GM19395 (cell line): ENCODE data around the gene RAB27B.

ENCODE experiments used
- ATAC-seq: cut with Tn5 transposase; IDR thresholded peaks from one replicate; pipeline ENCODE4 v1.9.1; 2021; ENCODE audit warnings: mild to moderate bottlenecking, moderate library complexity; ENCODE audit not compliant: unreplicated experiment

The RAB27B gene

DNA sequence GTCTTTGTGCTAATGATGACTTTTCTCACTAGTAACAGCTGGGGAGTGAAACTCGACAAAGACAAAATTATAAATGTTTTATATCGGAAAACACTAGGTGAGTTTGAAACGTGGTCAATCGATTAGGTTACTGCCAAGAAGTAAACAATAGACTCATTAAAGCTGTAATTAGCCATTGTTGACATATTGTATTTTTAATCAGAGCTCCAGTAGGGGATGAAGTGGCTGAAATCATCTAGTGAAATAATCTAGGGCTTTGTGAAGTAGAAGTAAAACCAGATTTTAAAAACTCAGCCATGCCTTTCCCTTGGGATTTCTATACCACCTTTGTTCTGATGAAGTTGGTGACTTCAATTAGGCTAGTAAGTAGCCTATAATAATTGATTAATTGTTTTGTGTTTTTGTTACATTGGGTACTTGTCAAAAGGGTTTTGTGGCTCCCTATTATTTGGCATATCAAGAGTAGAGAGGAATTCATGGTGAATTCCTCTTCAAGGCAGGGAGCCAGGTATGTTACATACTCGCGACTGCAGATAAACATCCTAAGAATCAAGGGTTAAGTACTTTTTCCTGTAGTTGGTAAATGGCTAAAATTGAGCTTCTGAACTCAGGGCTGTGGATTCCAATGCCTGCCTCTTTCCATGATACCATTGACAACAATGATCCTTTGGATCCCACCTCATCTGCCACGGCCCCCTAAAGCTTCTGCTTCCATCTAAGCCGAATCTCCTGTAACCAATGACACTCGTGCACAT, 31.6 kb downstream of the RAB27B start:
- ATAC-seq = no peak

DNA sequence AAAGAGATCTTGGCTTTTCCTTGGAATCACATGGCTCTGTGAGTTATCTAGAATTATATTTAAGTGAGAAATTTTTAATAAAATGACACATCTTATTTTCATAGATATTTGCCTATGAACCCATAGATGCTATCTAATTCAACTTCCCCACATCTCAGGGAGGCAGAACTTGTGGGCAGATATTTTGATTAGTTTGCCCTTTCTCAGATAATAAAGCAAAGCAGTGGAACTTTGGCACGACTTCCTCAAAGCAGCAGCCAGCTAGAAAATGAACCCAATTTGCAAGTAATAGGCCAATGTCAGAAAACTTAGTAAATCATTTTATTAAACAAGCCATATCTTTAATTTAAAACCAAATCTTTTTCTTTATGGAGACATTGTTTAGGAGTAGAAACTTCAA, 32.7 kb downstream of the RAB27B start:
- ATAC-seq = no peak

GRCh38 chr18:54867131-54867530, 38.9 kb downstream of the RAB27B start:
- ATAC-seq = no peak

DNA sequence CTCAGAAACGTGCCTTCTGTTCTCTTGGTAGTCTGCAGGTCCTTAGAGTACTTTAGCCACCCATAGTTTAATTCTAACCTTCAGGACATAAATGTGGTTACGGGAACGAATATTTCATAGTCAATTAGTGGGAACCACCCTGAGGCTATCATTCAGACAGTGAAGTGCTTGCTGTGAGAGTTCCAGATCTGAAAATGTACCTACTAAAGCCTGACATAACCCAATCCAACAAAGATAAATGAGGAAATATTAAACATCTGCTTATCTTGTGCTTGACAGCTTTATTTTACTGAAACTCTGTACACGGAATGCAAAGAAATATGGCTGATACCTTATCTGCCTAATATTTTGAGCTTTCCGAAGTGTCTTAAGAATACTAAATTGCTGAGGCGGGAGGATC, 43.0 kb downstream of the RAB27B start:
- ATAC-seq = no peak

DNA sequence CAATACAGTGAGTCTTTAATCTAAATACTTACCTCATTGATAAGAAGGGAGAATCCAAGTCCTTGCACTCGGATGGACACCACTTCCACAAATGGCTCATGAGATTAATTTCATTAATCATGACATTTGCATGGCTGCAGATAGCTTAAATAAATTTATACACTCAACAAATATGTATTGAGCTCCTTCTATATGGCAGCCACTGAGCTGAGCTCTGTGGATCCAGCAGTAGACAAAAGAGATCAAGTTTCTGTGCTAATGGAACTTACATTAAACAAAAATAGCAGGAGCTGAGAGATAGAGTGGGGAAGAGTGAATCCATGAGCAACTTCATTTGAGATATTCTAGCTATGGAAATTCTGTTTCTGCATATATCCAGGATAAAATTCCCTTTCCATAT, 44.4 kb downstream of the RAB27B start:
- ATAC-seq = no peak

DNA sequence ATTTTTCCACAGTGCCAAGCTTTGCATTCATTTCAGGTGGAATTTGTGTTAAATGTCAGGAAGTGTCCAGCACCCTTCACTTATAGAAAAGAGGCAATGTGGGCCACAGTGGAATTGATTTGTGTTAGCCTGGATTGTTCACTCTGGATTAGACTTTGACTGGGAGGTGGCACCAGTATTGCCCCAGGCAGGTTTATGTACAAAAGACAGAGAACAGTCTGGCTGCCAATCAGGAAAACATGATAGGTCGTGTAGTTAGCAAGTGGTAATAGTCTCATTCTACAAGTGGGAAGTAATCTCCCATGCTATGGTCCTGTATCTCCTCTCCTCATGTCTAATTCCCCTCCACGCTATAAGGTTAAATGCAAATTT, 45.6 kb downstream of the RAB27B start:
- no peak for ATAC-seq

- ATAC-seq = no peak
Observed at GRCh38 chr18:54875063-54875462, 46.8 kb downstream of the RAB27B start.

- ATAC-seq = no peak
Observed at GRCh38 chr18:54877076-54877475, 48.8 kb downstream of the RAB27B start.

DNA sequence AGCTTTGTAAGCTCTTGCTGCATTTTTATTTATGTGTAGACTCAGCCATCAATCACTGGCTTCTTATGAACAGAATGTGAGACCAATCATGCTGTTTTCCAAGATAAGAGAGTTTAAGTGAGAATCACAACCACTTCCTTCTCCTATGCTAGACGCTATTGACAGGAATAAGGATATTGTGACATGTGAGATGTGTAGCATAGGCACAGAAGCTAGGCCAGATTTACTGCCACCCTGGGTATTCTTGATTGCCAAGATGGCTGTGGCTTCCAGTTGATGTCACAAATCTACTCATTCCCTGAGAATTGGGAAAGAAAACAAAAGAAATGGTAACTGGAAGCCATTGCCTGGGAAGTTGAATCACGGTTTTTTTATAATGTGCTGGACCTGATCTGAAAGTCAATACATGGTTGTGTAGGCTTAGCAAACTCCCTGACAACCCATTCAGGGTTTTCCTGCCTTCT, 49.9 kb downstream of the RAB27B start:
- ATAC-seq = no peak

GRCh38 chr18:54878659-54879358, 50.5 kb downstream of the RAB27B start:
- no peak for ATAC-seq

DNA sequence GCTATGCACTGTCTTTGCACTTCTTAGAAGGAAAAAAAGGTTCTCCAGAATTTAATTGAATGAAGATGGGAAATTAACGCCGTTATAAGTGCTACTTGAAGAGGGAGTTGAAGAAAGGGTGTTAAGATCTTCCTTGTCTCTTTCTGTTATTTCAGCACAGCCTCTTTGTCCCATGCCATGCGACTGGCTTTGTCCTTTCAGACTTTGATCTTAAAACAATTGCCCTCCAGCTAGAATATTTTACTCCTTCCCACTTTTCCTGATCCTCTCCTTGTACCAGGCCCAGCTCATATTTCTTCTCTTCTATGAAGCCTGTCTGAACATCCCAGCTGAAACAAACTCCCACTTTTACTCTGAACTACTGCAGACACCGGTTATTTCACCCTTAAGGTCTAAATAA, 51.4 kb downstream of the RAB27B start:
- no peak for ATAC-seq

DNA sequence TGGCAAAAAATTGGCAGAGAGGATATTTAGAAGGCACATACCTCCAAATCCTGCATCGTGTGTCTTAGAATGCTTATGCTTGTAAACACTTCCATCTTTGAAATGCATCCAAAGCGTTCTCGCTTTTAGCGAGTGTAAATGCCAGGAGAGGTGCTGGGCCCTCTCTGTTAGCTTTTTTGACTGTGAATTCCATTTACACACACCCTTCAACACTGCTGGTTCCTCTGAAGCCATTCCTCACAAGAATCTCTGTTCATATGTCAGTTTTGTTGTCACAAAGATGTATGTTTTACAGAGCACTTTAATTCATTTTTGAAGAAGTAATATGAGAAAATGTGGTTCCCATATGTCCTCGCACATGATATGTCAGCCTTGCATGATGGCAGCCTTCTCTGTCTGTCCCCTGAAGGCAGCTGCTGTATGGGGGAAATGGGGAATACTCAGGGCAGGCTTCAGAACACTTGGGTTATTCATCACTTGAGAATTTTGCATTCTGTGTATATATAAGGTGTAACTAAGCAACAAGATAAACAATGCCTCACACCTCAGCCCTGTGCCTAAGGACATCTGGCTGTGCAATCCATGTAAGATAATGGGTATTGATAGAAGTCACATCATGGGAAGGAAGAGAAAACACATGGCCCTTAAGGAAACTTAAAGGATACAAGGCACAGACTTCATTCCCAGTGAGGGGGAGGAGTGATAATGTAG, 52.3 kb downstream of the RAB27B start:
- no peak for ATAC-seq

- no peak for ATAC-seq
Observed at GRCh38 chr18:54881229-54881768, 53.0 kb downstream of the RAB27B start.

DNA sequence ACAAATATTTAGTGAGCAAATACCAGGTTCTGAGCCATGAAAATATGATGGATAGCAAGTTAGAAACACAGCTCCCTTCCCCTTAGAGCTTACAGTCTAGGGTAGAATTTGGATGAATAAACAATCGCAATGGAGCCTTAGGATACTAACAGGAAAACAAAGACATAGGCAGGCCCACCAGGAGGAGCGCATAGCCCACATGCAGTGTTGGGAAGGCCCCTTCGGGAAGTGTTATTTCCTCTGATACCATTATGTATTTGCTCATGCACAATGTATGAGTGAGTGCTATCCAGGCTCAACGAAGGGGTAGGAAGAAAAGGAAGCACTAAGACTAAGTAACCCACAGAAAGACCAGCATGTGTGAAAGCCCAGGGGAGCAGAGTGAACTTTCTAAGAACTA, 54.0 kb downstream of the RAB27B start:
- ATAC-seq = no peak

GRCh38 chr18:54883816-54884604, 55.7 kb downstream of the RAB27B start:
- ATAC-seq = no peak

- no peak for ATAC-seq
Observed at GRCh38 chr18:54888378-54888777, 60.1 kb downstream of the RAB27B start.

DNA sequence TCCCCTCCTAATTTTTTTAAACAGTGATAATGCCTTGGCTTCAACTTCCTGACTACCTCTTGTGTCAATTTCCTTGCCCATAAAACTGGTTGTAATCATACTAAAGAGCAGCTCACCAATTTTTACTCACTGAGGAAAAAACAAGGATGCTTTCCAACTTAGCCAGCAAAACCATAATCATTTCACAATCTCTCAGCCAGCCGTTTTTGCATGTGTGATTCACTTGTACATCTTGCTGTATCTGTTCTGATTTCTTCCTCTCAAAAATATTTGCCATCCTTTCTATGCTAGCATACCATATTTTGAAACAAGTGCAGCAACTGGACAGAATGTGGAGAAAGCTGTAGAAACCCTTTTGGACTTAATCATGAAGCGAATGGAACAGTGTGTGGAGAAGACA, 60.7 kb downstream of the RAB27B start:
- no peak for ATAC-seq

DNA sequence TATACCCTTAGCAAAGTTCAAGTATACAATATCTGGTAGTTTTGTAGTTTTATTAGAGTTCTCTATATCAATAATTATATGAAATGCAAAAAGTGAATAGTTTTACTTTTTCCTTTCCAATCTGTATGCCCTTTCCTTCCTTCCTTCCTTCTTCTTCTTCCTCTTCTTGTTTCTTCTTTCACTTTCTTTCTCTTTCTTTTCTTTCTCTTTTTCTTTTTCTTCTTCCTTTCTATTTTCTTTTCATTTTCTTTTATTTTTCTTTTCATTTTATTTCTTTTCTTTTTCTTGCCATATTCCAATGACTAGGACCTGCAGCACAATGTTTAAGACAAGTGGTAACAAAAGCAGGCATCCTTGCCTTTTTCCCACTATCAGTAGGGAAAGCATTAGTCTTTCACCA, 71.2 kb downstream of the RAB27B start:
- no peak for ATAC-seq

DNA sequence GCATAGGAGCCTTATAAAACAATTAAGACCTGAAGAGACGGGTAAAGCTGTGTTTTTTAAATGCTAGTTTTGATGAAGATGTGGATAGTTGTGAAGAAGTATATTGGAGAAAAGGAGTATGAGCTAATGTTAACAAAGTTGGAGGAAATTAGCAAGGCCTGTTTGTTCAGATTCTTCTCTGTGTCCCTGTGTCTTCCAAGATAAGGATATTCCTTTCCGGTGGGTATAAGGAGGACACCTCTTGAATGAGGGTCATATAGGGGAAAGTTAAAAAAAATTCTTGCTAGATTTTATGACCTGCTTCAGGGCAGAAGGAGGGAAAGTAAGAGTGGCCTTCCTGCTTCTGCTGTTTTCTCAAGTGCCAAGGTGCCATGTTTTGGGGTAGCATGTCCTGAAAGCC, 72.0 kb downstream of the RAB27B start:
- ATAC-seq = no peak

DNA sequence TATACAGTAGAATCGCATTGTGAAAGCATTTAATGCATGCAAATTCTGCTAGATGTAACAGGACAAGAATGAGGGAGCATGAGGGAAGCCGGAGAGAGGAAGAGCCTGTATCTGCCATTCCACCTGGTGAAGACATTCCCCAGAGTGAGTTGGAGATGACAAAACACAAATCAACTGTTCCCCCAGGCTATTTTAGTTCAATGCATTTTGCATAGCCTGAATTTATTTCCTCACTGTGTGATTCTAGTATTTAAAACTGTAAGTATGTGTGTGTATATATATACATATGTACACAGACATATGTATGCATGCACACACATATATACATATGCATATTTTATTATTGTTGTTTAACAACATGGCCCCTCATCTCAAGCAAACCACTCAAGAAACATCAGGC, 76.3 kb downstream of the RAB27B start:
- no peak for ATAC-seq

DNA sequence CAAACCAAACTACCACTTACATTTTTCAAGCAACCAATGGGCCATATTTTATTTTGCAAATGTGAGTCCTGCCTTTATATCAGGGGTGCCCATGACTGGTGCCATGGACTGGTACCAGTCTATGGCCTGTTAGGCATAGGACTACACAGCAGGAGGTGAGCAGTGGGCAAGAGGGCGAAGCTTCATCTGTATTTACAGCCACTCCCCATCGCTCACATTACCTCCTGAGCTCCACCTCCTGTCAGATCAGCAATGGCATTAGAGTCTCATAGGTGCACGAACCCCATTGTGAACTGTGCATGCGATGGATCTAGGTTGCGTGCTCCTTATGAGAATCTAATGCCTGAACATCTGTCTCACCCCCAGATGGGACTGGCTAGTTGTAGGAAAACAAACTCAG, 77.4 kb downstream of the RAB27B start:
- ATAC-seq = no peak
